ENCODE data around the gene IQCE.
A peak's percentile ranks its signal among the peaks of the same experiment; 100 is the strongest.

IQCE gene

DNA sequence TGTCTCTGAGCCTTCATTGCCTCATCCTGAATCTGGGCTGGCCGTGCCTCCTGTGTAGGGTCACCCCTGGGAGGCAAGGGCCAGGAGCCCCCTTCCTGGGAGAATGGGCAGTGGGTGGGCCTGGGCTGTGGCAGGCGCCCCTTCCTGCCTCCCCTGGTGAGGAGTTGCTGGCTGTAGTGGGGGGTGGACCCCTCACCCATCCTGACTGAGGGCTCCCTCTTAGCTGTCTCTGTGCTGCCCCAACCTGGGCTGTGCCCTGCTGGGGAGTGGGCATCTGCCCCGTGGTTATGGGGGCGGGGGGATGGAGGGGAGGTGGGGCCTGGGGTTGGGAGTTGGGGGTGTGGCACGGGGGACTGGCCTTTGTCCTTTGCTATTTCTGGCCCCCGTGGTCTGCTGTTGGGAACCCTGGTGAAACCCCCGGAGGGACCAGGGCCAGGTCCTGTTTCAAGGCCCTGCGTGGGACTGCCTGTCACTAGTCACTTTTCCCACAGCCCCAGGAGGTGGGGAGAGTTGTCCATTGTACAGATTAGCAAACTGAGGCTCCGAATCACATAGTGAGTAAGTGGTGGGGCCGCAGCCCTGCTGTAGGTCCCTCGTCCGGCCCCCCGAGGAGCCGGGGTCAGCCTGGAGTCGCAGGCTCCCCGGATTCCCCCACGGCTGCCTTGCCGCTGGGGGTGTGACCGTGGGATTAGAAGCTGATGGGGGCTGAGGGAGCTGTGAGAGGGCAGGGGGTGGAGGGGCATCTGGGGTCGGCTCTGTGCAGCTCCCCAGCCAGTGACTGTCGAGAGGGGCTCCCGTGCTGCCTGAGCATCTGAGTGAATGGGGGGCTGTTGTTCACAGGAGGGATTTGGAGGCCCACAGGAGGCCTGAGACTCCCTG, 75.7 kb downstream of the IQCE start:
- no peak for TF ChIP-seq ZNF274 (IDR thresholded peaks at IDR 0.05; ENCODE audit: low read depth, low read length)
- H3K4me3 ChIP-seq (ENCODE audit: low read length), result peak overlapping the region; percentile 88; the same call in 1 of the 2 replicates

DNA sequence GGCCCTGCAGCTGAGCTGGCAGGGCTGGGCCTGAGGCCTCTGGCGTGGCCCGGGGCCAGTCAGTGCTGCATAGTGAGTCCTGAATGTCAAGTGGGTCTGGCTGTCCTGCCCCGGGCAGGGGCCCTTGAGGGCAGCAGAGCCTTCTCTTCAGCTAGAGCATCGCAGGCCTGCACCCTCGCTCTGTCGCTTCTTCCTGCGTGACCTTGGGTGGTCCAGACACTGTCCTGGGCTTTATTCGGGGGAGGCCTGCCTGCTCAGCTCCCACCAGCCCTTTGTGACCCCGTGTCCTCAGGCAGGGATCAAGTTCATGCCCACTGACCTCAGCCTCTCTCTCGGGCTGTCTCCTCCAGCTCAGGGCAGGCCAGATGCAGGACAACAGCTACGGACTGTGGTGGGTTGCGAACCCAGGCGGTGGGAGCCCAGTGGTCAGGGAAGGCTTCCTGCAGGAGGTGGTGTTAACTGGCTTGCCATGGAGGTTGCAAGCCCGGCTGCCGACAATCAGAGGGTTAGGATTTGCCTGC, 76.4 kb downstream of the IQCE start:
- no peak for TF ChIP-seq ZNF274 (IDR thresholded peaks at IDR 0.05; ENCODE audit: low read depth, low read length)
- no peak overlapping the region for H3K4me3 ChIP-seq (ENCODE audit: low read length)

DNA sequence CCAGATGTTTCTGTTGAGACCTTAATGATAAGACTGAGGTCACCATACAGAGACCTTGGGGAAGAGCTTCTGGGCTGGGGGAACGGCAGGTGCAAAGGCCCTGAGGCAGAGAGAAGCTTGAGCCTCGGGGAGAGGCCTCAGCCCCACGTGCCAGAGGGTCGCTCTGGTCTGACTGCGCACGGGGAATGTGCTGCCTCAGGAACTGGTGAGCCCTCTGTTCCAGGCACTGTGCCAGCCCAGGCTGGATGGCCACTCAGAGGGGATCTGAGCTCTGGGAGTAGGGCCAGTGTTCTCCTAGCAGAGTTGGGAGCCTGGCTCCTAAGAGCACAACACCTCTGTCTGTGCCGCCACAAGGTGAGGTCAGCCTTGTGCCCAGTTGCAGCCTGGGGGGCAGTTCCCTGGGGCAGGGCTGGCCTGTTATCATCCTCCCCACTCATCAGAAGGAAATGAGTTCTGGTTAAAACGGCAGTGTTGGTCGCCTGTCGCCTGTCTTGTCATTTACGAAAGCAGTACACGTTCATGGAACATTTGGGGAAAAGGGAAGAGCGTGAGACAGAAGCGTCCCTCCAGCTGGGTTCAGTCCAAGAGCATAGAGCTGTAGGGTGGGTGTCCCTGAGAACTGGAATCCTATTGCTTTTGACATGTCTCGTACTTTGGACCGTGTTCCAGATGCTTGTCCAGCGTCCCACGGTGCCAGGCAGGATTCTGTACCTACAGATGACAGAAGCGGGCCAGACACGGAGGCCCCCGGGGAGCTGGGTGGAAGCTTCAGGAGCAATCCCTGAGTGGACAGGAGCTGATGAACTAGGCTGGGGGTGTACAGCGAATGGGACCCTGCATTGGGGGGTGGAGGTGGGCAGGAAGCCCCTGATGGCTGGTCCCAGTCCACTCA, 77.3 kb downstream of the IQCE start:
- no peak overlapping the region for H3K4me3 ChIP-seq (ENCODE audit: low read length)
- no peak for TF ChIP-seq ZNF274 (IDR thresholded peaks at IDR 0.05; ENCODE audit: low read depth, low read length)

DNA sequence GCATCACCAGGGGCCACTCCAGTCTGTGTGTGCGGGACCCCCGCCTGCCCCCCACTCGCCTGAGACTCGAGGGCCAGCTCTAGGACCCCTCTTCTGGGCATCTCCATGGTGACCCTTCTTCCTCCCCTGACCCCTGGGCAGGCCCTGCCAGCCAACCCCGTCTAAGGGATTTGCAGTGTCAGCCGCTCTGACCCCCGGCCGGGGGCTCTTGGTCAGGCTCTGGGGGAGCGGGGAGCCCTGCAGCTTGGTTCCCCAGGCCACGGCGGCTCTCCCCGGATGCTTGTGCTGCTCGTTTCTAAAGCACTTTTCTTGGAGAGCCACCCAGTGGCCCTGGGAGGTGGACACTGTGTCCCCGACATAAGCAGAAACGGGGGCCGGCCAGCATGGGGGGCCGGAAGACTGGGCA, 78.3 kb downstream of the IQCE start:
- no peak for TF ChIP-seq ZNF274 (IDR thresholded peaks at IDR 0.05; ENCODE audit: low read depth, low read length)

DNA sequence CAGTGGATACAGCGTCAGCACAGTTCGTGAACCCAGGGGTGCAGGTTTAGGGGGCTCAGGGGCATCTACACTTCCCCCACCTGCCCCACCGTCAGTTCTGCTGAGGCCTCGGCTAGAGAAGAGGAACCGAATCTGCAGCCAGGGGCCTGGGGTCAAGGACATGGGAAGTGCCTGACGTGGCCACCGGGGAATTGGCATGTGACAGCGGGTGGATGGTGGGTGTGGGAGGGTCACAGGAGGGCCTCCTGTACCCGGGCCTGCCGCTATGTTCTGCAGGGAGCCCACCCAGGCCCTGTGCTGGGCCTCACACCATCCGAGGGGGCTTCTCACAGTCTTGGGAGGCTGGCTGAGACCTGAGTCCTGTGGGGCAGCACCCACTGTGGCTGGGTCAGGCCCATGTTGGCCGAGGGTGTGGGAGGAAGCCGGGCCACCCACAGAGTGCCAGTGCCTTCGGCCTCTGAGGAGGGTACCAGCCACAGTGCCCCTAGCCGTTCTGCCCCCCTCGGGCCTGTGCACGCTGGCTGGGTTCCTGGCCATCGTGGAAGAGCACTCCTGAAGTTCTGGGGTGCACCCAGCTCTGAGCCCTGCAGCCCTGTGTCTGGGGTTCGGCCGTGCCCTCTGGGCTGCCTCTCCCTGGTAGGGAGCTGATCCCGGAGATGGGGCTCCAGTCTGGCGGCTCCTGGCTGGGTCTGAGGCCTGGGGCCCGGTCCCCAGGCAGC, 78.9 kb downstream of the IQCE start:
- no peak overlapping the region for H3K4me3 ChIP-seq (ENCODE audit: low read length)

More for the DNA sequence above, 78.3 kb downstream of the IQCE start:
- H3K4me3 ChIP-seq (ENCODE audit: low read length), result no peak overlapping the region

DNA sequence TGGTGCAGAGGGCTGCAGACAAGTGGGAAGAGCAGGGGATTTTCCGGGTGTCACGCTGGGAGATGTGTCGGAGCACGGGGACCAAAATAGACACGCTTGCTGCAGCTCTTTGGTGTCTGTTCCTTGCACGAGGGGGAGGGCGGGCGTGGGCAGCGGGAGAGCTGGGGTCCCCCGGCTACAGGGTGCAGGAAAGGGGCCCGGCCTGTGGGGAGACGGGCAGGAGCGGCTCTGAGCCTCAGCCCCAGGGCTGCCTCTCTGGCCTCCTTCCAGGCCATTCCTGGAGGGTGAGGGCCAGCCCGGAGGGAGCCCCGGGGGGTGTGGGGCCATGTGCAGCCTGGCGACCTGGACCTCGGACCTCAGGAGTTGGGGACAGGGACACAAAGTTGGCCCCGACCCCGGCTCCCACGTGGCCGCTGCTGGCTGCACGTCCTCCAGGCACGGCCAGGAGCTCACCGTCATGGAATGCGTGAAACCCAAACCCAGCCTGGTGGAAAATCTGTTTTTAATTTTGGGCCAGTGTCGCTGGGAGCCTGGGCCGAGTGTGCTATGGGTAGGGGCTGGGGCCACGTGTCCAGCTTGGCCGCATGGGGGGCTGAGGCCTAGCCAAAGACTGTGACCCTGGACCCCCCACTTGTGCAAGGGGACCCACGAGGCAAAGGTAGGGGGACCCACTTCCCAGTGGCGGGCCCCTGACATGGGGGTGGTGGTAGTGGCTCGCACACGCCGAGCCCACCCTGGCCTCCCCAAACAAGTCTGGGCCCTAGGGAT, 79.6 kb downstream of the IQCE start:
- no peak overlapping the region for H3K4me3 ChIP-seq (ENCODE audit: low read length)
- TF ChIP-seq ZNF274 (IDR thresholded peaks at IDR 0.05; ENCODE audit: low read depth, low read length), result no peak

More for the DNA sequence above, 78.9 kb downstream of the IQCE start:
- TF ChIP-seq ZNF274 (IDR thresholded peaks at IDR 0.05; ENCODE audit: low read depth, low read length), result no peak

DNA sequence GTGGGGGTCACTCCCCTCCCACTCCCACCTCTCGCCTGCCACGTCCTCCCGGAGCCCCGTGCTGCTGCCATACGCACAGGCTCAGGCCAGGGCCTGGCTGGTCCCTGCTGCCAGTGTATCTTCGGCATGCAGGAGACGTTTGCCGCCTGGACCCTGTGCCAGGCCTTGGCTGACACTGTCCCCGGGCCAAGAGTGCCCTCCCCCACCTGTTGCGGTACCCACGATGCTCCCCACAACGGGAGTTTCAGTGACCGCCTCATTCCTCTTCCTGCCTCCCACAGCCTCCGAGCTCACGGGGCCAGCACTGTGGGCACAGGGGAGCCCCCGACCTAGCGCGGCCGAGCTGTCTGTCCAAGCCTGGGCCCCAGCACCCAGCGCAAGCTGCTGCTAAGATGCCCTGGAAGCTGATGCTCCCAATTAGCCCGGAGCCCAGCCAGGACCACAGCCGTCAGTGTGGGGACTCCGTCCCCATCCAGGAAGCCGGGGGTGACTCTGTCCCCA, 80.5 kb downstream of the IQCE start:
- H3K4me3 ChIP-seq (ENCODE audit: low read length), result no peak overlapping the region
- no peak for TF ChIP-seq ZNF274 (IDR thresholded peaks at IDR 0.05; ENCODE audit: low read depth, low read length)

DNA sequence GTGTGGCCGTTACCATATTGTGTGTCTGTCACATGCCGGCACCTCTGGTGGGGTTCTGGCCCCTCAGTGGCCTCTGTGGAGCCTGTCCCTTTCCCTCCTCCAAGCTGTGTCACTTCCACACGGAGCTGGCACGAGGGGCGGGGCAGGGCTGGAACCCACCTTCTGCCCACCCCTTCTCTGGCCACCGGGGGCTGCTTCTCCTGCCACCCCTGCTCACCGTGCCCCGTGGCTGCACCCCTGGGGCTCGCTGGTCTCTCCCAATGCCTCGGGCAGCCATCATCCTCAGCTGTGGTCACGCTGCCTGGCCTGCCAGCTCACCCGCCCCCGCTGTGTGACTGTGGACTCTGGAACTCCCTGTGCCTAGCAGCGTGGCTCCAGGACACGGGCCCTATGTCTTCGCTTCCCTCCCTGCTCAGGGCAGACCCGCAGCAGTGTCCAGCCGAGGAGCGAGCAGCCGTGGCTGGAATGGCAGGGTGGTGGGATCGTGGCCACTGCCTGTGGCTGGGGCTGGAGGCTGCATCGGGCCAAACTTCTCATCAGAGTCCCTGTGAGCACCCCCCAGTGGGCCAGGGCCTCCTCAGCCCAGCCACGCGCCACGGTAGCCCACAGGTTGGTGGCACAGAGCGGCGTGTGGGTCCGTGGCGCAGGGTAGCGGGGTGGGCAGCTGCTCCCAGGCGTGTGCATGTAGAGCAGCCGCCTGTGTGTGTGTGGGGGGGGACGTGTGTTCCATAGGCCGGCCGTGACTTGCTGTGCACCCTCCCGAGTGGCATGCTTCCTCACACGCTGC, 81.1 kb downstream of the IQCE start:
- H3K4me3 ChIP-seq (ENCODE audit: low read length), result no peak overlapping the region

DNA sequence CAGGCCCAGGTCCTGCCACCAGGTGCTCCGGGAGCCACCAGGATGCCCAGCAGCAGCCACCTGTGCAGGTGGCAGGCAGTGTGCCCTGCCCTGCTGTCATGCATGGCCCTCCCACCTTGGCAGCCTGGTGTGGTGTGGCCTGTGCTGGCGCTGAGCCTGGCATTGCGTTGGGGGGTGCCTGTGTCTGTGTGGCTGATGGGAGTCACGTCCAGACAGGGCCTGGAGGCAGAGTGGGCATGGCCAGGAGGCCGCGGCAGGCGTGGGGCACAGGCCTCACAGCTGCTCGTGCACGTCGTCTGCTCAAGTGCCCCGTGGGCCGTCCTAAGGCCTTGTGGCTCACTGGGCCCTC, 81.7 kb downstream of the IQCE start:
- H3K4me3 ChIP-seq (ENCODE audit: low read length), result no peak overlapping the region

More for the DNA sequence above, 81.1 kb downstream of the IQCE start:
- TF ChIP-seq ZNF274 (IDR thresholded peaks at IDR 0.05; ENCODE audit: low read depth, low read length), result no peak

DNA sequence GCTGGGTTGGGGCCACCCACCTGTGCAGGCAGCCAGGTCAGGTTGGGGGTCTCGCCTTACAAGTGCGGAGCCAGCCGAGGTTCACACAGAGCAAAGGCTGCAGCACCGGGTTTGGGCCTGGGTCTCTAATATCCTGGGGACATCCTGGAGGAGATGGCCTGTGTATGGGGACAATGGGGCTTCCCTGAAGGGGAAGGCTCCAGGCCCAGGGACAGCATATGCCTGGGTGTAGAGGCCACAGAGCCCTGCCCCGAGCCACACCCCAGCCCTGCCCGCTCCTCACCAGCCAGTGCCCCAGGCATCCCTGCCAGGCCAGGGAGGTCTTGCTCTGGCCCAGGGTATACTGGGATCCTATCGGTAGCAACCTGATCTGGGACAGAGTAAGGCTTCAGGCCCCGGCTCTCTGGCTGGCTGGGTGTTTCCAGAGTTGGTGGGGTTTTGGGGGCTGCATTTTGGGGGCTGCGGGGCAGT, 82.1 kb downstream of the IQCE start:
- H3K4me3 ChIP-seq (ENCODE audit: low read length), result no peak overlapping the region
- no peak for TF ChIP-seq ZNF274 (IDR thresholded peaks at IDR 0.05; ENCODE audit: low read depth, low read length)

More for the DNA sequence above, 81.7 kb downstream of the IQCE start:
- no peak for TF ChIP-seq ZNF274 (IDR thresholded peaks at IDR 0.05; ENCODE audit: low read depth, low read length)

DNA sequence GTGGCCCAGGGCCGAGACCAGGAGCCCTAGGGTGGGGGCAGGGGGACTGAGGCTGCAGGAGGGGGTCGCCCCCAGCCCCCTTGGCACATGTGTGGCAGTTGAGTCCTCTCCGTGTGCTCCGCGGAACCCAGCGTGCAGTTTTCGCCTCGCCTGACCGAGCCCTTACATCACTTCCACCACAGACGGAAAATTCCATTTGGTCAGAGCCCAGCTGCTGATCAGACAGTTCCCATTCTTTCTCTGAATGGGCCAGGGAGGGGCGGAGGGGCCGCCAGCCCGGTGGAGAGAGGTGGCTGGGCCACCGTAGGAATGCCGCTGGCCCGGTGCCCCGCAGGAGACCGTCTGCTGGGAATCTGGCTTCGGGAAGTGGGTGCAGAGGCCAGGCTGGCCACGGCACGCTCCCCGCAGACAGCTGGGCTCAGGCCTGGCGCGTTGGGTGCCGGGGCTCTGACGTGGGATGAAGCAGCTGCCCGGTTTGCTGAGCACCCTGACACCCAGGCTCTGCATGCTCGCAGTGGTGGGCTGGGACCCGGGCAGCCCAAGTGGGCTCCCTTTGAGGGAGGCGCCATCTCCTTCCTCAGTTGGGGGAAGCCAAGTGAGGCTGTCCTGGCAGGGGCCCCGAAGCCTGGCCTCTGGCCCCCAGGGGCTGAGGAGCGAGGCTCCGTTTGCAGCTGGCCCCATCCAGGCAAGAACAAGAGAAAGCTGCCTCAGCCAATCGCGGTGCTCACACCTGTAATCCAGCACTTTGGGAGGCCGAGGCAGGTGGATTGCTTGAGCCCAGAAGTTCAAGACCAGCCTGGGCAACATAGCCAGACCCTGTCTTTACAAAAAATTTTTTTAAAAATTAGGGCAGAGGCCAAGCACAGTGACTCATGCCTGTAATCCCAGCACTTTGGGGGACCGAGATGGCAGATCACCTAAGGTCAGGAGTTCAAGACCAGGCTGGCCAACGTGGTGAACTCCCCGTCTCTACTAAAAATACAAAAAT, 82.9 kb downstream of the IQCE start:
- no peak for TF ChIP-seq ZNF274 (IDR thresholded peaks at IDR 0.05; ENCODE audit: low read depth, low read length)
- no peak overlapping the region for H3K4me3 ChIP-seq (ENCODE audit: low read length)

All from GM08714 (cell line).